ENCODE results near the gene RAC2.

DNA sequence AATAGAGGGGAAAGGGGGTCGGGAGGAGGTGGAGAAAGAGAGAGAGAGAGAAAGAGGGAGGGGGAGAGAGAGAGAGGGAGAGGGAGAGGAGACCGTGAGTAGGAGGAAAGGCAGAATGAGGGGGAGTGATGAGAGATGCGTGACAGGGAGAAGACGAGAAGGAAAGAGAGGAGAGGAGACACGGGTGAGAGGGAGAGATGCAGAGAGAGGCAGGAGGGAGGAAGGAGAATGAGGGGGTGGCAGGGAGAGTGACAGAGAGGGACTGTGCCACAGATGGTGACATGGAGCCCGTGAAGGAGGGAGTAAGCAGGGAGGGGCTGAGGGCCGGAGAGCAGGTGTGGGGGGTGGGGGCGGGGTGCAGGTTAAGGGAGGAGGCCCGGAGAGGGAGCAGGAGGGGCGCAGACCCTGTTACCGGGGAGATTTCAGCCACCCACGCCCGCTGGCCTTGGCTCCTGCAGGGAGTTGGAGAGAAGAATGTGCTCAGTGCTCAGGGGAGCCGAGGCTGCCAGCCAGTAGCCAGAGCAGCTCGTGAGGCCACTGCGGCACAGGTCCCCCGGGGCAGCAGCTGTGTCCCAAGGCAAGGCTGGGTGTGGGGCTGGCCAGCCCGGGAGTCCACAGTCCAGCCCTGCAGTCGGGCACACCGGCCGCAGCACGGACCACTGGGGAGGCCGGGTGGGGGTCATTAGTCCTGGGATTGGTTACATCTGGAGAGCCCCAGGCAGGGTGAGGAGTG is 31.7 kb downstream of the RAC2 start, which contains the start of gene SSTR3:
- TF ChIP-seq, protein P1, sequence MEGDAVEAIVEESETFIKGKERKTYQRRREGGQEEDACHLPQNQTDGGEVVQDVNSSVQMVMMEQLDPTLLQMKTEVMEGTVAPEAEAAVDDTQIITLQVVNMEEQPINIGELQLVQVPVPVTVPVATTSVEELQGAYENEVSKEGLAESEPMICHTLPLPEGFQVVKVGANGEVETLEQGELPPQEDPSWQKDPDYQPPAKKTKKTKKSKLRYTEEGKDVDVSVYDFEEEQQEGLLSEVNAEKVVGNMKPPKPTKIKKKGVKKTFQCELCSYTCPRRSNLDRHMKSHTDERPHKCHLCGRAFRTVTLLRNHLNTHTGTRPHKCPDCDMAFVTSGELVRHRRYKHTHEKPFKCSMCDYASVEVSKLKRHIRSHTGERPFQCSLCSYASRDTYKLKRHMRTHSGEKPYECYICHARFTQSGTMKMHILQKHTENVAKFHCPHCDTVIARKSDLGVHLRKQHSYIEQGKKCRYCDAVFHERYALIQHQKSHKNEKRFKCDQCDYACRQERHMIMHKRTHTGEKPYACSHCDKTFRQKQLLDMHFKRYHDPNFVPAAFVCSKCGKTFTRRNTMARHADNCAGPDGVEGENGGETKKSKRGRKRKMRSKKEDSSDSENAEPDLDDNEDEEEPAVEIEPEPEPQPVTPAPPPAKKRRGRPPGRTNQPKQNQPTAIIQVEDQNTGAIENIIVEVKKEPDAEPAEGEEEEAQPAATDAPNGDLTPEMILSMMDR (IDR thresholded peaks at IDR 0.05 in 4 of 5, conservative IDR thresholded peaks at IDR 0.05 in 1 of 5): no peak
- TF ChIP-seq POLR2A (IDR thresholded peaks at IDR 0.05): no peak

Measured in gastrocnemius medialis (tissue), 4 donors.